Measurements from ENCODE around the gene STAT1.

GRCh38 chr2:191038741-191039140 is 24.8 kb upstream of the STAT1 start:
- TF ChIP-seq POLR2AphosphoS5 (IDR thresholded peaks at IDR 0.05; ENCODE audit: borderline replicate concordance, low read depth, low read length) (no peak), EZH2 (IDR thresholded peaks at IDR 0.05) (no peak)
